ENCODE data around the gene NUTM2B. TPM values are rescaled to one million over a fixed set of nuclear protein-coding genes. Genes with fewer than 3 reads are reported as not detected.
A peak's percentile ranks its signal among the peaks of the same experiment; 100 is the strongest.
"Not testable (repeated sequence)": the region's sequence is repeated elsewhere in the genome, so short reads cannot be mapped to it uniquely, and the experiment has no call there.

Gene NUTM2B
- total RNA-seq, 2 experiments from 2014 or later, result 0.37 to 0.94 TPM

DNA sequence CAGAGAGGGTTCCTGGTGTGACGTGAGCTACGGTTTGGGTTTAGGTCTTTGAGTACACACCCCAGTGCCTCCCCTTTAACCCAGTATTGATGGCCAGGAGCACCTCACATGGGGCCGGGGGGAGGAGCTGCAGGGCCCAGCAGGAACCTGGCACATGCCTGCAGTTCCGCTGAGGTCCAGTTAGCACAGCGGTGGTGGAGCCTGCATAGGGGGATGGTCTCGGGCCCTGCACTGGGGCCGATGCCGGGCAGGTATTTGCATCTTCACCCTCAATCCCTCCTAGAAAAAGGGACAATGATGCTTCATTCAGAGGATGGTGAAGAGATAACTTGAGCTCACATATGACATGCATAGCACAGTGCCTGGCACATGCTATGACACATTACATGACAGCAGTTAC is 4.0 kb downstream of the NUTM2B start:
- not testable (repeated sequence) for H3K27me3 Mint-ChIP-seq, H3K36me3 Mint-ChIP-seq, H3K4me1 Mint-ChIP-seq, H3K27ac Mint-ChIP-seq, H3K4me3 Mint-ChIP-seq, H3K9me3 Mint-ChIP-seq, DNase-seq

GRCh38 chr10:79714976-79715375 is 11.9 kb downstream of the NUTM2B start:
- not testable (repeated sequence) for H3K4me3 Mint-ChIP-seq, DNase-seq, H3K36me3 Mint-ChIP-seq, H3K27me3 Mint-ChIP-seq, H3K27ac Mint-ChIP-seq, H3K4me1 Mint-ChIP-seq, H3K9me3 Mint-ChIP-seq

DNA sequence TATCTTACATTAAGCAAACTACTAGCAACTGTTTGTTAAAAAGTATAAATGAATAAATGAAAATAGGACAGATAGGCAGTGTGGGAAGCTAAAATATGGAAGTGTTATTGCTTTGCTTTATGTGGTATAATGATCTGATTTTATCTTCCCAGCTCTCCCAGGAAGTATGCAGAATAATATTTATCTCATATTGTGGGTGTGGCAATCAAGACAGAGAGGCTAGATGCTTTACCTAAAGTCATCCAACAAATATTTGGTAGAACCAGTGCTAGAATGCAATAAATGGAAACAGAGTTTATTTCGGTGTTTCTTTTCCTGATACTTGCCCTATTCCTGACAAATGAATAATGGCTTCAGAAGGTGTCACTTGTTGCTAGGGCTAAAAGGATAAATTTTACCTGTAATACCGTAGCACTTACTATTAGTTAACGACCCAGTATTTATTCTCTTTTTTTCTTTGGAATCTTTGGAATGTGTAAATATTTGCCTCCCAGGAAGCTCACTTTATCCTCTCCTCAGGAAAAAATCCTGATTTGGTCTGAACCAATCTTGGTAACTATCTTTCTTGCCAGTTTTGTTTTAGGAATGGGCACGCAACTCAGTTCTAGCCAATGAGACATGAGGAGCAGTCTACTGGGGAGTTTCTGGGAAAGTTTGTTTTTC is 14.0 kb downstream of the NUTM2B start:
- DNase-seq, H3K36me3 Mint-ChIP-seq, H3K4me3 Mint-ChIP-seq, H3K9me3 Mint-ChIP-seq, H3K4me1 Mint-ChIP-seq, H3K27ac Mint-ChIP-seq, H3K27me3 Mint-ChIP-seq: not testable (repeated sequence)

- H3K4me3 Mint-ChIP-seq, DNase-seq, H3K4me1 Mint-ChIP-seq, H3K36me3 Mint-ChIP-seq, H3K27ac Mint-ChIP-seq, H3K27me3 Mint-ChIP-seq, H3K9me3 Mint-ChIP-seq: not testable (repeated sequence)
These were observed 17.0 kb downstream of the NUTM2B start for GRCh38 chr10:79720000-79720399.

DNA sequence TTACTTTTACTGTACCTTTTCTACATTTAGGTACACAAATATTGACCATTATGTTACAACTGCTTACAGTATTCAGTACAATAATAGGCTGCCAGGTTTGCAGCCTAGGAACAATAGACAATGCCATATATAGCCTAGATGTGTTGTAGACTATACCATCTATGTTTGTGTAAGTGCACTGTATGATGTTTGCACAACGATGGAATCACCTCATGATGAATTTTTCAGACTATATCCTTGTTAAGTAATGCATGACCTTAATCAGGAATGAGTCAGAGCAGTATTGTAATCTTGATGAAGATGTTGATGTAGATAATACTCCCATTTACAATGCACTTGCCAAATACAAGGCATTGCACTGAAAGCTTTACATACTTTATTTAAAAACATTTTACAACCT is 23.6 kb downstream of the NUTM2B start:
- H3K9me3 Mint-ChIP-seq, DNase-seq, H3K27me3 Mint-ChIP-seq, H3K4me3 Mint-ChIP-seq, H3K27ac Mint-ChIP-seq, H3K4me1 Mint-ChIP-seq, H3K36me3 Mint-ChIP-seq: not testable (repeated sequence)

DNA sequence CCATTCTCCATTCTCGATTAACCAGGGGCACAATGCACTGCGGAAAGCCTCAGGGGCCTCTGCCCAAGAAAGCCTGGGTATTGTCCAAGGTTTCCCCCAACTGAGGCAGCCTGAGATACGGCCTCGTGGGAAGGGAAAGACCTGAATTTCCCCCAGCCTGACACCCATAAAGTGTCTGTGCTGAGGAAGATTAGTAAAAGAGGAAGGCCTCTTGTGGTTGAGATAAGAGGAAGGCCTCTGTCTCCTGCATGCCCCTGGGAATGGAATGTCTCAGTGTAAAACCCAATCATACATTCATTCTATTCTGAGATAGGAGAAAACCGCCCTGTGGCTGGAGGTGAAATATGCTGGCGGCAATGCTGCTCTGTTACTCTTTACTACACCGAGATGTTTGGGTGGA is 41.8 kb downstream of the NUTM2B start:
- not testable (repeated sequence) for H3K27me3 Mint-ChIP-seq, H3K4me1 Mint-ChIP-seq, H3K36me3 Mint-ChIP-seq, H3K27ac Mint-ChIP-seq, H3K9me3 Mint-ChIP-seq, H3K4me3 Mint-ChIP-seq, DNase-seq

DNA sequence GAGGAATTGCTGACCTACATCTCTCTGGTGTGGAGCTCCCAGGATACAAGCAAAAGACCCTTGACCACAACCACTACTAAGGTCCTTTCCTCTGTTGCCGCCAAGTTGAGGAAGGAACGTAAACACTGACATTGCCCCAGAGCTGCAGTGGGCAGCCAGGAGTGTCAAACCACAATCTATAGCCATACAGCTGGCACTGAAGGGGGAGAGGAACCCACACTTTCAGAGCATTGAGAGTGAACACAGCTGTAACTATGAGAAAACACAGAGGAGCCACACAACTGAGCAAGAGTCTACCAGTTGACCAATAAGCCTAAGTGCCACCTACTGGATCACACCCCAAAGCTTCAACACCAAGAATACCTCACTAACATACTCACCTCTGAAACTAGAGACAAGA is 45.5 kb downstream of the NUTM2B start:
- peaks cover 20% of the 10 kb centered on the region for H3K36me3 Mint-ChIP-seq
- H3K27ac Mint-ChIP-seq, H3K4me1 Mint-ChIP-seq, H3K27me3 Mint-ChIP-seq, DNase-seq, H3K9me3 Mint-ChIP-seq, H3K4me3 Mint-ChIP-seq: not testable (repeated sequence)

DNA sequence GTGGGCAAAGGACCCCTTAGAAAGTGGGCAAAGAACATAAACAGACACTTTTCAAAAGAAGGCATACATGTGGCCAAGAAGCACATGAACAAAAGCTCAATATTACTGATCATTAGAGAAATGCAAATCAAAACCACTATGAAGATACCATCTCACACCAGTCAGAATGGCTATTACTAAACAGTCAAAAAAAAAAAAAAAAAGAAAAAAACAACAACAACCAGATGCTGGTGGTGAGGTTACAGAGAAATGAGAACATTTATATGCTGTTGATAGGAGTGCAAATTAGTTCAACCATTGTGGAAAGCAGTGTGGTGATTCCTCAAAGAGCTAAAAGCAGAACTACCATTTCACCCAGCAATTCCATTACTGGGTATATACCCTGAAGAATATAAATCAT is 50.6 kb downstream of the NUTM2B start:
- not testable (repeated sequence) for H3K4me3 Mint-ChIP-seq, H3K9me3 Mint-ChIP-seq, H3K27ac Mint-ChIP-seq, H3K27me3 Mint-ChIP-seq, H3K4me1 Mint-ChIP-seq, DNase-seq
- peaks cover 26% of the 10 kb centered on the region for H3K36me3 Mint-ChIP-seq

GRCh38 chr10:79758297-79758993 is 55.4 kb downstream of the NUTM2B start:
- not testable (repeated sequence) for H3K9me3 Mint-ChIP-seq, H3K4me3 Mint-ChIP-seq, H3K4me1 Mint-ChIP-seq, H3K27me3 Mint-ChIP-seq, H3K27ac Mint-ChIP-seq
- H3K36me3 Mint-ChIP-seq, result peaks cover 19% of the 10 kb centered on the region
- peak; percentile 1 for DNase-seq

Other genes starting within 250 kb of the NUTM2B start
- gene EIF5AL1, start 190.7 kb upstream of the NUTM2B start, total RNA-seq, result 1 to 10 TPM; 2.9 to 3.1 TPM
- gene SFTPA2, start 142.8 kb upstream of the NUTM2B start, total RNA-seq, result not detected
- gene SFTPA1, start 92.3 kb upstream of the NUTM2B start, total RNA-seq, result not detected
- gene NUTM2E, start 123.5 kb downstream of the NUTM2B start, total RNA-seq, result not detected
- not detected for gene SFTPD, start 245.9 kb downstream of the NUTM2B start, total RNA-seq

Measured in activated naive CD8-positive, alpha-beta T cell treated with anti-CD3 and anti-CD28 coated beads for 36 hours (primary cell).